GM18520 (cell line): ENCODE results near the gene IL17A.
"Not testable (repeated sequence)": the region's sequence is repeated elsewhere in the genome, so short reads cannot be mapped to it uniquely, and the experiment has no call there.

ENCODE experiments used
- ATAC-seq: cut with Tn5 transposase; IDR thresholded peaks from one replicate; pipeline ENCODE4 v1.9.1; 2021; ENCODE audit not compliant: unreplicated experiment

Gene IL17A

DNA sequence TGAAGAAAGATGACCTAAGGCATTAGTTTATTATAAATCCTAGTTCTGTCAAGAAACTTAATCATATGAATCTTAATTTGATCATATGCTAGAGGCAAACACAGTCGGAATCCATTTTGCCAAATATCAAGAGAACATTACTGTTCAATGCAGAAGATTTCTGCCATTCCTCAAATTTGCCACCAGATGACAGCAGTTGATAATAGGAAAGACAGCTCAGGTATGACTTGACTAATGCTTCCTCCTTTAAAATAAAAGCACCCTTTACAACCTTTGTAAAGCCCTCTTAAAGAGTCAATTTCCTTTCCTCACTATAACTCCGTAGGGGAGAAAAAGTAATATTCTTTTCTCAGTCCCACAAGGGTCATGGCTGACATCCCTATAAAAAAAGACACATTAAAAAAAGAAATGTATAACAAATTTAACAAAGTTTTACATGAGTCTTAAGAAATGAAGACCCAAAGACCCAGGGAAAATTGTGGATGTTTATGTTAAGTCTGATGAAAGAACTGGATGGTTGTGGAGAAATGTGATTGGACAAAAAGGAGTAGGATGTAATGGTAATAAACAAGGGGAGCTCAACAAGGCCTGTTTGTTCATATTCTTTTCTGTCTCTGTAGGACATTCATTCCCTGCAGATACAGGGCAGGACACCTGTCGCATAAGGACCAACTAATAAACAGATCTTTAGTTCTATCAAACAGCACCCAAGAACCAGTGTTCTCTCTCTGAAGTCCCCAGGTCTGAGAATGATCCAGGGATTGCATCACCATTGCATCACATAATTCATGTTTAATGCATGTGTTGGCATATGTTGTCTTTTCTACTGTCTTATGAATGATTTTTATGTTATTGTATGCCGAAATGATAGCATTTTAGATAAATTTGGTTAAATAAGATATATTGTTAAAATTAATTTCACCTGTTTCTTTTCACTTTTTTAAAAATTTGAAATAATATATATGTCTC is 23.0 kb upstream of the IL17A start:
- peak; percentile 42 for ATAC-seq

DNA sequence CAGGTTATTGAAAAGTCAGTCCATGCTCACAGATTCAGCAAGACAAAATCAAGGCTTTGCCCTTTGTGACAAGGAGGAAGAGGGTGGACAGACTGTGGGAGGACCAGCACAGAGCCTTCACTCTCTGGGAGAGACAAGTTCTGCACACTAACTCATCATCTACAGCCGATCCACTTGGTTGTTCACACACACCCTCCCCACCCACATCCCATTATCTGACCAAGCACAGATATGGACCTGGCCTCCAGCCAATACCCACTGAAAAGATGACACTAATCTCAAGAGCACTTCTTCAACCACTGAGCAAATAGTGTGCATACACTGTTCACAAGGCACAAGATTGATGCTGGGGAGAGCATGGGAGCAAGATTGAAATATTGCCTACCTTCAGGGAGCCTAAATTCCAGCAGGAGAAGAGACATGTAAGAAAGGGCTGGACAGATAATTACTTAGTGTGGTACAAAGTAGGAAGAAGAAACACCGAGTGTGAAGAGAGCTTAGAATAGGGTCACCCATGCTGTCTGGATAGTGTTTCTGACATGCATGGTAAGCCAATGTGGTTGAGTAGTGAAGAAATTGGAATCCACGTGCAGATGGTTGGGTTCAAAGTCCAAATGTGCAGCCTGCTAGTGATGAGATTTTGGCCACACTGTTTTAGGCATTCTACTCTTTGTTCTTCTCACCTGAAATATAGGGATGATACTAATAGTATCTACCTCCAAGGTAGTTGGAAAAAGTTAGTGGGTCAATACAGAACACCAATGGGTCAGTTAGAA is 21.7 kb upstream of the IL17A start:
- no peak for ATAC-seq

DNA sequence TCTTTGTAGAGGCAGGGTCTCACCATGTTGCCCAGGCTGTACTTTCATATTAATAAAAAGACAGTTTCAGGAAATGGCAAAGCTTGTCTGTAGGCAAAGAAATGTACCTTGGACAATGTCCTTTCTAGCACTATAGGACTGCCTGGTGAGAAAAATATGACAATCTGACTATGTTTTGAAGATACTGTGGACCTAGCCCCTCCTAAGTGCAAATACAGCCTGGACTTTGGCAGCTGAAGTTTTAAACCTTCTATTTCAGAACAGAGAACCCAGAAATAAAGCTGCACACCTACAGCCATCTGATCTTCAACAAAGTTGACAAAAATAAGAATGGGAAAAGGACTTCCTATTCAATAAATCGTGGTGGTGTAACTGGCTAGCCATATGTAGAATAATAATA is 18.9 kb upstream of the IL17A start:
- ATAC-seq = no peak

DNA sequence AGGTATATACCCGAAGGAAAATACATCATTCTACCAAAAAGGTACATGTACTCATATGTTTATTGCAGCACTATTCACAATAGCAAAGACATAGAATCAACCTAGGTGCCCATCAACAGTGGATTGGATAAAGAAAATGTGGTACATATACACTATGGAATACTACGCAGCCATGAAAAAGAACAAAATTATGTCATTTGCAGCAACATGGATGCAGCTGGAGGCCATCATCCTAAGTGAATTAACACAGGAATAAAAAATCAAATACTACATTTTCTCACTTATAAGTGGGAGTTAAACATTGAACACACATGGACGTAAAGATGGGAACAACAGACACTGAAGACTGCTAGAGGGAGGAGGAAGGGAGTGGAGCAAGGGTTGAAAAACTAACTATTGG is 17.8 kb upstream of the IL17A start:
- not testable (repeated sequence) for ATAC-seq

DNA sequence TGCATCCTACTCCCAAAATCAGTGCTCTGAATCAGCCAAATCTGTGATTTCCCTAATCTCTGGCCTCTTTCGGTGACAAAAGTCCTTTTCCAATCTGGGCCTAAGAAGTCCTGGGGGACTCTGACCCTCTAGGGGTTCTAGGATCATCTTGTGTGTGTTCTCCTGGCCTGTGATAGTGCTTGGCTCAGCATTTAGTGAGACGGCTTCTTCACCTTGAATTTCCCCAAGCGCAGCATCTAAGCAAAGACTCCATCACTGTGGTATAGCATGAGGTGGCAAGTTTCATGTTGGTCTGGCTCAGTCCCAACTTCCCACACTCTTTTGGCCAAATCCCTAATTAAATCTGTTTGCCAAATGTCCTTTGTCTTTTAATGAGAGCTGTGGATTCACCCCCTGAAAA is 12.1 kb upstream of the IL17A start:
- no peak for ATAC-seq

DNA sequence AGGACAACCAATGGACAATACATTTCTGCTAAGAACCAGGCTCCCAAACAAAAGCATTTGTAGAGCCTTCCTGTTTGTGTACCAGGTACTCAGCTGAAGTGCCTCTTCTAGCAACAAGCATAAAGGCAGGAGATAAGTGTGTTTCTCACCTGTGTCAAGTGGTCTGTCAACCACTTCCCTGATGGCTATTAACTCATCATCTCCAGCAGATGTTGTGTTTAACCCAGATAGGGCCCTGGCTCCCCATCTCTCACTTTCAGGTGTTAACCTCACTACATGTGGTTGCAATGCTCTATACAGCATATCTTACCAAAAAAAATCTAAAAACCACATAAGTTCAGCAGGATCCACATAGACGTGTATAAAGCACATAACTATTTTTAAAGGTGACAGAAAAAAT is 9.6 kb upstream of the IL17A start:
- ATAC-seq = peak; percentile 78

DNA sequence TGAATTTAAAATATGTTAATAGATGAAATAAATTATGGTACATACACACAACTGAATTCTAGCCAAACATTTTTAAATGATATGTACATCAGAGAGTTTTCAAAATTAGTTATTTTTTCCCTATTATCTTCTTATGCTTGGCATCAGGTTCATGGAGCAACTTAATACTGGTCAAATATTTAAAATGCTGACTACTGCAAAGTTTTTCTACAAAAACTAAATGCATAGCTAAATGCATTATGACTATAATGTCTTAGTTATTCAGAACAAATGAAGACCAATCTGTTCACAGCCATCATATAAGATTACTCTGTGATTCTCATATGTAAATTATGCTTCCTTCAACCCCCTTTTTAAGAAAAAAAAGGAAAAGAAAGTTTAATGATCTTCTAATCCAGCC is 8.2 kb upstream of the IL17A start:
- ATAC-seq = no peak

DNA sequence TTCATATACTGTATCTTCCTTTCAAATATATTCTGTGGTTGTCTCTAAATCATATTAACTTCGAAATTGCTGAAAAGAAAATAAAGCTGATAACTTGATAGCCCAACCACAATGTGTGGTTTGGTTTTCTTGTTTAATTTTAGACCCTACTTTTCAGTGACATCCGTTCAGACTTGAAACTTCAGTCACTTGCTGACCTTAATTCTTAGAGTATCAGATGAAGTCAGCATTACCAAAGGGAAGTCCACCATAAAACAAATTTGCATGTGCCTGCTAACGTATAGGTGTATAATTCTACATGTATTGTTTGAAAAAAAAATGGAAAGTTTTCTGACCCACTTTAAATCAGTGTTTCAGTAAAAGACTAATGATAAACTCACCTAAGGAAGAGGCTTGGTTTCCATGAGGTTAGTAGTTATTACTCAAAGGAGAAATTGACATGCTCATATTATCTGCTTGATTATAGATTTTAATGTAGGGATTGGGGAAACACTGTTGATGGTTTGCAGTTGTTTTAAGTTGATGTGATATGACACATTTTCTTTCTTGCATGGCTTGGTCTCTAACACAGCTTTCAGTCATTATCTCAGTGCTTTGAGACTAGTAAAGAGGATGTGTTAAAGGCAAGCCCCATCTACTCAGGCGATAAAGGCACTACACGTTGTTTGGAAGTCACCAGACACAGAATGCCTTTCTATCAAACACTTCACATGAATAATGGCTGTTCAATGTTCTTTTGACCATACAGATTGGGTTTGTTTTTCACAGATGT is 5.2 kb upstream of the IL17A start:
- peak; percentile 61 for ATAC-seq

DNA sequence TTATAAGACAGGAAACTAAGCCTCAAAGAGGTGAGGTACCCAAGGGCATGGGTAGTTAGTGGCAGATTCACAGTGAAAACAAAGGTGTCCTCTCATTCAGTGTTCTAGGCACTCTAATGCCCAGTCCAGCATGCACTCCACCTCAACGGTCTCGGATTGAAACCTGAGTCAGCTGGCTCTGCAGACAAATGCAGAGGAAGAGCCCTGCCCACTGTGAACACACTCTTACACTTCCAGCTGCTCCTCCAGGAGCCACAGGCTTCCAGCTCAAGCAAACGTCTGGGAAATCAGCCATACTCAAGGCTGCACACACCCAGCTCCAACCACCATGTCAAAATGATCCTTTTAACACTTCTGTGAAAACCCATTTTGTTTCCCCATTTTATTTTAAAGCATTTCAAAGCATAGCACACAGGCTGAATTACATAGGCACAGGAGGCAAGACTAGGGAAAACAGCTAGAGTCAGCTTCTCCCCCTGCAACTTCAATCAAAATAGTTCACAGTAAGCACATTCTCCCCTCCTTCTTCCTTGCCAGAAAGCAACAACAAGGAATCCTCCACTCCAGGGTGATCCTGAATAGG is 3.0 kb upstream of the IL17A start:
- no peak for ATAC-seq

DNA sequence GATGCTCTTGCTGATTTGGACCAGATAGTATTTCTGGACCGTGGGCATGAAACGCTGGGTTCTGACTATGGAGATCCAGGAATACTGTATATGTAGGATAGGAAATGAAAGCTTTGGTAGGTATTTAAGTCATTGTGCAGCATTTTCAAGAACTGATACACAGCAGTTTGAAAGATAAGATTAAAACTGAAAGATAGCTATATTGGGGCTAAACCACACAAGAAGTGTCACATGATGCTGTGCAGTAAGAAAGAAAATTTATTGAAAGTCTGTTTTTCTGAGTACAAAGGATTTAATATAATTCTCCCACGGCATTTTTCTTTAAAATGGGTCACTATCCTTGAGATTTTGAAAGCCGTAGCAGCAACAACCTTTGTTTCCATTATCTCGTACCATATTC is 305 bp downstream of the IL17A start:
- peak; percentile 77 for ATAC-seq

DNA sequence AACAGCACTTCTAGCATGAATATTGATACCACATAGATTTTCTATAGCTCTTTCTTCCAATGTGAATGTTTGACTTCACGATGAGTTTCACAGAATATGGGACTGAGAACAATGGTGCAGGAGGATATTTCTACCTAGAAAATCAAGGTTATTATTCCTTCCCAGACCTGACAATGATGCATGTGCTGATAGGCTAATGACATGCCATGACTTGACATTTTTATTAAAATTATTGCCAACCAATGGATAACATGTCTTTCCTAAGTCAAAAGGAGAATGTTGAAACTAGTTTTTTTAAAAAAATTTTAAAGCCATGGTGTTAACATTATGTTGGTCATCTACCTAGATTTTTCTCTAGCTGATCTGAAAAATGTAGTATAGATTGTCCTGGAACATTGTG is 923 bp downstream of the IL17A start:
- no peak for ATAC-seq

DNA sequence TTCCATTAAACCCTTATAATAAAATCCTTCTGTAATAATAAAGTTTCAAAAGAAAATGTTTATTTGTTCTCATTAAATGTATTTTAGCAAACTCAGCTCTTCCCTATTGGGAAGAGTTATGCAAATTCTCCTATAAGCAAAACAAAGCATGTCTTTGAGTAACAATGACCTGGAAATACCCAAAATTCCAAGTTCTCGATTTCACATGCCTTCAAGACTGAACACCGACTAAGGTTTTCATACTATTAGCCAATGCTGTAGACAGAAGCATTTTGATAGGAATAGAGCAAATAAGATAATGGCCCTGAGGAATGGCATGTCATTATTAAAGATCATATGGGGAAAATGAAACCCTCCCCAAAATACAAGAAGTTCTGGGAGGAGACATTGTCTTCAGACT is 3.8 kb downstream of the IL17A start:
- no peak for ATAC-seq

DNA sequence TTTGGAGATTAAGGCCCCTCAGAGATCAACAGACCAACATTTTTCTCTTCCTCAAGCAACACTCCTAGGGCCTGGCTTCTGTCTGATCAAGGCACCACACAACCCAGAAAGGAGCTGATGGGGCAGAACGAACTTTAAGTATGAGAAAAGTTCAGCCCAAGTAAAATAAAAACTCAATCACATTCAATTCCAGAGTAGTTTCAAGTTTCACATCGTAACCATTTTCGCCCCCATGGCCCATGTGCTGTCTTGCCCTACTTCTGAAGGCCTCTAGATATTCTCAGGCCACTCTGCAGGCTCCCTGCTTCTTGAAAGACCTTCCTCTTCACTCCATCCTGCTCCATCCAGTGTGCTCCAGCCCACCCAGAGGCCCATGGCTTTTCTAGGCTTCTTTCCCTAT is 4.2 kb downstream of the IL17A start:
- ATAC-seq = no peak

DNA sequence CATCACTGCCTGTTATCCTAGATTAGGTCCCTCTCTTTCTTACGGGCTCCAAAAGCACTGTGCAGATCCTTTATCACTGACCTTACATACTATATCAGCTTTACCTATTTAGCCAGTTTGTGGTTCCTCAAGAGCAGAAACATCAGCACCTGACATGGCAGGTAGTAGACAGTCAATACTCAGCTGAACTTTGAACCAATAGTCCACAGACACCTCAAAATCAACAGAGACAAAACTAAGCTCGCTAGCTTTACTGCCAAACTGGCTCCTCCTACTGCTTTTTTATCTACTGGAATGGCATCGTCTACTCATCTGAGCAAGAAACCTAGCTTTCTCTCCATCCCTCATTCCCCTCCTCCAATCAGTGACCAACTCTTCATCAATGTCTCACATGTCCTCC is 5.6 kb downstream of the IL17A start:
- ATAC-seq = no peak

DNA sequence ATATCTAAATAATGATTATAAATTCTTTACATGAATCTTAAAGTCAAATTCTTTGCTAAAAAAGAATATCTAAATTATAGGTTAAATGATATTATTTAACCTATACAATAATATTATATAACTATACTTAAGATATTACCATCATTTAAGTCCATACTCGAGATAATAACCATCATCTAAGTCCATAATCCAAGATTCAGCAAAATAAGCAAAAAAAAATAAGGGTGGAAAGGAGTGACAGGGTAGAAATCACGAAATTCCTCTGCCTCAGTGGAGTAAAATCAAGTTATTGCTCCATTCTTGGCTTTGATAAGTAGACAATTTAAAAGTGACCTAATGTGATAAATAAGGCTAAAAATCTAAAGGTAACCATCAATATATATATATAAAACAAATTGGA is 9.7 kb downstream of the IL17A start:
- ATAC-seq = no peak

DNA sequence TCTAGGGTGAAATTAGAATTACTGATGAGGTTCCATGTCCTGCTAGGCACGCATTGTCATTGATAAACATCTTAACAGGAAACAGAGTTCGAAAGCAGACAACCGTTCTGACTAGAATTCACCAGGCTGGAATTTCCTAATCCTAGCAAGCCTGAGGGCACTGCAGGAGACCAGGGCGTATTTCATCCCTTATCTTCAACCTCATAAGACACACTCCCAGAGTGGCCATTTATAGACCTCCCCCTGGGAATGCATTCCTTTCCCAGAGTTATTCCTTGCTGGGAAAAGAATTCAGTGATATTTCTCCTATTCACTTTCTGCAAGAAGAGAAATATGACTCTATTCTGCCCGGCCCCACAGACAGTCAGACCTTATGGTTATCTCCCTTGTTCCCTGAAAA is 13.9 kb downstream of the IL17A start:
- ATAC-seq = not testable (repeated sequence)

DNA sequence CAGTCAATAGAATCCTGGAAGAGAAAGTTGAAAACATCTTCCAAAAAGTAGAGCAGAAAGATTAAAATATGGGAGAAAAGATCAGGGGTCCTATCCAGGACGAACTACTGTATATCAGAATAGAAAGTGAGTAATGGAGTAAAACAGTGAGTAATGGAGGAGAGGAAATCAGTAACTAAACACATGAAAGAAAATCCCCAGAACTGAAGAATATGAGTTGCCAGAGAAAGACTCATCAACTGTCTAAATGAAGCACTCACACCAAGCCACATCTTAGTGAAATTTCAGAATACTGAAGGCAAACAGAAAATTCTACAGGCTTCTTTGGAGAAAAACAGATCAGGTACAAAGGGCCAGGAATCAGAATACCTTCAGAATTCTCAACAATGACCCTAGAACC is 14.9 kb downstream of the IL17A start:
- ATAC-seq = no peak

DNA sequence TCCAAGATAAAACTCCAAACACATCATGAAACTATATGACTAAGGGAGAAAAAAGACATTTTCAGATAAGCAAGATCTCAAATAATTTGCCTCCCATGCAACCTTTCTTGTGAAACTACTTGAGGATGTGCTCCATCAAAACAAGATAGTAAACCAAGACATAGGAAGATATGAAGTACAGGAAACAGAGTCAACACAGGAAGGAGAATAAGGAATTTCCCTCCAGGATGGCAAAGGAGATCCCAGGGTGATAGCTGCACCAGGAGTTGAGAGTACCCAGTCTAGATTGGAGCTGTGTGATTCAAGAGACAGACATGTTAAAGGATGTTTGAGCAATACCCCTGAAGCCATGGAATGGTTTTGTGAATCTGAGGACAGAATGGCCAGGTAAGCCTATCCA is 15.3 kb downstream of the IL17A start:
- no peak for ATAC-seq

DNA sequence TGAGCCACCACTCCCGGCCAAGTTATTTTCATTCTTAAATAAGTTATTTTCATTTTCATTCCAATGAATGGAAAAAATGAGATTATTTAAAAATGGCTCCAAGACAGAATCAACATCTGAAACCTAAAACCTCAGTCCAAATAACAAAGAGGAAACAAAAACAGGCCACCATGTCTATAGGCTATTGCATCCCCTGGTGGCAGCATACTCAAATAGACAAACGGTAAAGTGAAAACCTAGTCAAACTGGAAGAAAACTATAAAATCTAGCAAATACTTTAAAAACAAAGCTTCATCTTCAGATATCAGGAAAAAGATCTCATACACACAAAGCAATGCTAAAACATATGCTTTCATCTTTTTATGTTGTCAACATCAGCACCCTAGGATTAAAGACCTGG is 20.9 kb downstream of the IL17A start:
- ATAC-seq = no peak

DNA sequence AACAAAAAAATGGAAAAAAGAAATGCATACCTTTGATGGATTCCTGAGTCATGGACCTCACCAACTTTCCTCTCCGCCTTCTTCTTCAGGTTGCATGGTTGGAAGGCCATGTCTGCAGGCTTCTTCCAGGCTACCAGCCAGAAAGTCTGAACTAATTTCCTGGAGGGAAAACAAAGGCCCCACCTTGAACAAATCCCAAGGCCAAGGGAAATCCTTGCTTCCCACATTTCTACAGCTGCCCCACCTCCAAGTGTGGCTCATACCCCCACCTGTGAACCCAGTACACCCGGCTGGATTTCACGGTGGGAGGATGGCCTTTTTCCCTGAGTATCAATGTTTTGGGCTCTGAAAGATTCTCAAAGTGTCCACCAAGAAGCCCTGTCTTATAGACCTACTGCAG is 22.4 kb downstream of the IL17A start:
- no peak for ATAC-seq

DNA sequence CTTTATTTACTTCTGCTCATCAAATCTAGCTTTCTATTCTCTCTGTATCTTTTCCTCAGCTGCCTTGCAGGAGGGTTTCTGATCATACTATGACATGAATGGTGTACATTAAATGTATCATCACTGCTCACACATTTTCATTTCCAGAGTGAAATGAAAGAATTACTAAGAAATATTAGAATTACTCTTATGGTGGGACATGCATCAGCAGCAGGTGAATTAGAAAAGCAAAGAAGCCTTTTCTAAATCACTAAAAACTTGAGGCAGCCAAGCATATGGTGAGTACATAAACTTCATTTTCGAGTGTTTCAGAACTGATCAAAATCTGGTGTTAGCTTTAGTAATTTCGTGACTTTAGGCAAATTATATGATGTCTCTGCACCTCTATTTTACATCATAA is 23.6 kb downstream of the IL17A start:
- peak; percentile 38 for ATAC-seq
